ENCODE data around the gene REPS2. TPM values are rescaled to one million over a fixed set of nuclear protein-coding genes. Genes with fewer than 3 reads are reported as not detected.

Gene REPS2
- total and polyA plus RNA-seq, 8 donors = 12.6 to 19.5 (median 15.1) TPM

- Histone ChIP-seq H3K9me3 (no peaks in the 10 kb centered on the region), H3K4me1 (no peaks in the 10 kb centered on the region), H3K4me3 (no peak overlapping the region), H3K36me3 (no peaks in the 10 kb centered on the region), H3K27me3 (no peaks in the 10 kb centered on the region), H3K27ac (no peak overlapping the region)
- intact Hi-C loops (cut with DNase I) = no loop called here
- ATAC-seq = no peak
- no peak for DNase-seq
- TF ChIP-seq CTCF (IDR thresholded peaks at IDR 0.05) = no peak
These were observed 110.6 kb downstream of the REPS2 start for GRCh38 chrX:17056868-17057608.

GRCh38 chrX:17062065-17062464 is 115.6 kb downstream of the REPS2 start:
- no peaks in the 10 kb centered on the region for H3K36me3 ChIP-seq

GRCh38 chrX:17065100-17065499 is 118.6 kb downstream of the REPS2 start:
- Histone ChIP-seq H3K27ac (no peak overlapping the region), H3K9me3 (no peaks in the 10 kb centered on the region), H3K27me3 (no peaks in the 10 kb centered on the region), H3K4me3 (no peak overlapping the region), H3K36me3 (peaks cover 0 to 4% of the 10 kb centered on the region in 2 donors), H3K4me1 (no peaks in the 10 kb centered on the region)
- TF ChIP-seq CTCF (IDR thresholded peaks at IDR 0.05) = no peak
- DNase-seq = no peak
- ATAC-seq = no peak
- intact Hi-C loops (cut with DNase I) = no loop called here

More at GRCh38 chrX:17062065-17062464, 115.6 kb downstream of the REPS2 start:
- TF ChIP-seq CTCF (IDR thresholded peaks at IDR 0.05) = no peak
- H3K4me1 ChIP-seq = no peaks in the 10 kb centered on the region
- no peaks in the 10 kb centered on the region for H3K9me3 ChIP-seq
- H3K27me3 ChIP-seq = no peaks in the 10 kb centered on the region
- DNase-seq = no peak
- no peak overlapping the region for H3K27ac ChIP-seq
- no peak for ATAC-seq
- intact Hi-C loops (cut with DNase I) = no loop called here
- H3K4me3 ChIP-seq = no peak overlapping the region

GRCh38 chrX:17067534-17067933 is 121.1 kb downstream of the REPS2 start:
- Histone ChIP-seq H3K4me3 (no peak overlapping the region), H3K36me3 (peaks cover 0 to 4% of the 10 kb centered on the region in 2 donors), H3K27me3 (no peaks in the 10 kb centered on the region), H3K4me1 (no peaks in the 10 kb centered on the region), H3K9me3 (no peaks in the 10 kb centered on the region), H3K27ac (no peak overlapping the region)
- no peak for ATAC-seq
- no peak for TF ChIP-seq CTCF (IDR thresholded peaks at IDR 0.05)
- intact Hi-C loops (cut with DNase I) = no loop called here
- DNase-seq = no peak

GRCh38 chrX:17072301-17072700 is 125.8 kb downstream of the REPS2 start:
- DNase-seq = no peak
- no peak for TF ChIP-seq CTCF (IDR thresholded peaks at IDR 0.05)
- H3K4me1 ChIP-seq = no peaks in the 10 kb centered on the region
- H3K27me3 ChIP-seq = peaks cover 0 to 14% of the 10 kb centered on the region in 2 donors
- peaks cover 0 to 4% of the 10 kb centered on the region in 2 donors for H3K36me3 ChIP-seq
- no peak for ATAC-seq
- intact Hi-C loops (cut with DNase I) = no loop called here
- no peak overlapping the region for H3K27ac ChIP-seq
- H3K4me3 ChIP-seq = no peak overlapping the region
- H3K9me3 ChIP-seq = no peaks in the 10 kb centered on the region
